ENCODE results near the gene ADAMTS20.

- peak; percentile 69; the same call in 1 of the 2 replicates for TF ChIP-seq POLR2AphosphoS5 (IDR thresholded peaks at IDR 0.05; ENCODE audit: borderline replicate concordance, low read depth, low read length)
- no peak for TF ChIP-seq EZH2 (IDR thresholded peaks at IDR 0.05)
These were observed 145.2 kb downstream of the ADAMTS20 start for GRCh38 chr12:43406801-43407200.

Data from SK-N-MC (cell line).